ENCODE data around the gene FRRS1.
"Not testable (repeated sequence)": the region's sequence is repeated elsewhere in the genome, so short reads cannot be mapped to it uniquely, and the experiment has no call there.

FRRS1 gene

GRCh38 chr1:99768104-99768503 lies 1.7 kb upstream of the FRRS1 start:
- no peak for DNase-seq (ENCODE audit: low spot score)

- no peak for DNase-seq (ENCODE audit: low spot score)
These were observed 1.5 kb downstream of the FRRS1 start for GRCh38 chr1:99764909-99765308.

DNA sequence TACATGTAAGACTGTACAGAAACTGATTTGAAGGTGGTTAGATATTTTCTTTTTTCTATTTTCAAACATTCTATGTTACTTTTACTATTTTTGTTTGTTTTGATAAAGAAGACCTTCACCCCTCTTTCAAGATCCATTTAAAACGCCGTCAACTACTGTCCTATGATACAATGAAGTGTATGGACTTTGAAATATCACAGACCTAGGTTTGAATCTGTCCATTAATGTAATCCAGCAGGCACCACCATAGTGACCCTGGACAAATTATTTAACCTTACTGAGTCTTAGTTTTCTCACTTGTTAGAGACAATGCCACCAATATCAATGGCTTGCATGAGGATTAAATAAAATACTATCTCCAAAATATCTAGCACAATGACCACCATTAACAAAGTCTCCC lies 2.0 kb downstream of the FRRS1 start:
- DNase-seq (ENCODE audit: low spot score) = no peak

- no peak for DNase-seq (ENCODE audit: low spot score)
These were observed 2.5 kb downstream of the FRRS1 start for GRCh38 chr1:99763956-99764355.

- DNase-seq (ENCODE audit: low spot score) = no peak
These were observed 4.7 kb downstream of the FRRS1 start for GRCh38 chr1:99761774-99762173.

GRCh38 chr1:99759518-99760160 lies 6.8 kb downstream of the FRRS1 start:
- no peak for DNase-seq (ENCODE audit: low spot score)

DNA sequence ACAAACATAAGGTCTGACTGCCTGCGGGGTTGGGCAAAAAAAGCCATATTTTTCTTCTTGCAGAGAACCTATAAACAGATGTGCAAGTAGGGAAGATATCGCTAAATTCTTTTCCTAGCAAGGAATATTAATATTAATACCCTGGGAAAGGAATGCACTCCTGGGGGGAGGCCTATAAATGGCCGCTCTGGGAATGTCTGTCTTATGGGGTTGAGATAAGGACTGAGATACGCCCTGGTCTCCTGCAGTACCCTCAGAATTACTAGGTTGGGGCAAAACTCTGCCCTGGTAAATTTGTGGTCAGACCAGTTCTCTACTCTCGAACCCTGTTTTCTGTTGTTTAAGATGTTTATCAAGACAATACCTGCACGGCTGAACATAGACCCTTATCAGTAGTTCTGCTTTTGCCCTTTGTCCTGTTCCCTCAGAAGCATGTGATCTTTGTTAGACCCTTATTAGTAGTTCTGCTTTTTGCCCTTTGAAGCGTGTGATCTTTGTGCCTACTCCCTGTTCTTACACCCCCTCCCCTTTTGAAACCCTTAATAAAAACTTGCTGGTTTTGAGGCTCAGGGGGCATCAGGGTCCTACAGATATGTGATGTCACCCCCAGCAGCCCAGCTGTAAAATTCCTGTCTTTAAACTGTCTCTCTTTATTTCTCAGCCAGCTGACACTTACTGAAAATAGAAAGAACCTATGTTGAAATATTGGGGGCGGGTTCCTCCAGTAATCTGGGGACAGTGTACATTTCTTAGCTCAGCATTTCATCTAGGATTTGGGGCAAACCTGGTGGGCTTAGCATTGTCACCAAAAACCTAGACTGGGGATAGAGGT lies 7.5 kb downstream of the FRRS1 start:
- DNase-seq (ENCODE audit: low spot score) = not testable (repeated sequence)

GRCh38 chr1:99758073-99758511 lies 8.3 kb downstream of the FRRS1 start:
- DNase-seq (ENCODE audit: low spot score) = no peak

DNA sequence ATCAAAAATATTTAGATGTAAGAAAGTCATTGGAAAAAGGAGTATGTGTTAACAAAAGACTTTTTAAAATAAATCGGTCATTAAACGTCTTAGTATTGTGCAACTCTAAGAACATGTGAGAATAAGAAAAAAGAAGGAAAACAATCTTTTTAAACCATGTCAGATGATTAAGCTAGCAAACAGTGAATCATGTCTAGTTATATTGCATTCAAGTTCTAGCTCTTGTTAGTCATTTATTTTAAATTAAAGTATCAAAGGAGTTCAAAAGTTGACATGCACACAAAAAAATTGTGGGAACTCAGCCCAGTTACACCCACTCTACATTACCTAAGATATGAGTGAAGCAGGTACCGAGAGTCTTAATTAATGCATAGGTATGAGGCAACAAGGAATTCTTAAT lies 9.8 kb downstream of the FRRS1 start:
- DNase-seq (ENCODE audit: low spot score) = no peak

GRCh38 chr1:99755664-99756063 lies 10.8 kb downstream of the FRRS1 start:
- DNase-seq (ENCODE audit: low spot score) = no peak

DNA sequence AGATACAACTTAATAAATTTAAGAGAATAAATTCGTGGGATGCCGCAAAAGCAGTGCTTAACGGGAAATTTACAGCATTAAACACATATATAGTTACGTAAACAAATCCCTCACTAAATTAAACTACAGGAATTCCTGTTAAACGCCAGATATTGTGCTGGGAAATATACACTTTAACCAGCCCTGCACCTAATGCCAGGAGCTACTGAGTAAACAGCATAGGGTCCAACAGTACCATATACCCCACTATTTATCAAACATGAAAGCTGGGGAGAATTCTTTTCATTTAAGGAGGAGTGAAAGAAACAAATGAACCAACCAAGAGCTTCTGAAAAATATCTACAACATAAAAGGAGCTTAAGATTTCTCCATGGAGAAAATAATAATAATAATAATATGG lies 11.7 kb downstream of the FRRS1 start:
- no peak for DNase-seq (ENCODE audit: low spot score)

- DNase-seq (ENCODE audit: low spot score) = no peak
These were observed 12.3 kb downstream of the FRRS1 start for GRCh38 chr1:99754055-99754626.

DNA sequence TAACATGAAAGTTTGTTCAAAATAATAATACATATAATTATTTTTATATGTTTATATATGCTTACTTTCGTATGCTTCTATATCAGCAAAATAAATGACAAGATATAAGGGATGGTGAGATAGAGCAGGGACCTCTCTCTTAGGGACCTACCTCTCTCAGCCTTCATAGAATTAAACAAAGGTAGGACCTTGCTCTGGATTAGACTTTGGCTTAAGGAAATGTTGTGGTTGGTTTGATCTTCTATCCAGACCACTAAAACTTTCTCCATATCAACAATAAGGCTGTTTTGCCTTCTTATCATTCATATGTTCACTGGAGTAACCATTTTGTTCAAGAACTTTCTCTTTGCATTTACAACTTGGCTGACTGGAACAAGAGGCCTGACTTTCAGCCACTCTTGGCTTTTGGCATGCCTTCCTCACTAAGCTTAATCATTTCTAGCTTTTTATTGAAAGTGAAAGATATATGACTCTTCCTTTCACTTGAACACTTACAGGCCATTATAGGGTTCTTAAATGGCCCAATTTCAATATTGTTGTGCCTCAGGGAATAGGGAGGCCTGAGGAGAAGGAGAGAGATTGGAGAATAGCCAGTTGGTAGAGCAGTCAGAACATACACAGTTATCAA lies 14.4 kb downstream of the FRRS1 start:
- no peak for DNase-seq (ENCODE audit: low spot score)

DNA sequence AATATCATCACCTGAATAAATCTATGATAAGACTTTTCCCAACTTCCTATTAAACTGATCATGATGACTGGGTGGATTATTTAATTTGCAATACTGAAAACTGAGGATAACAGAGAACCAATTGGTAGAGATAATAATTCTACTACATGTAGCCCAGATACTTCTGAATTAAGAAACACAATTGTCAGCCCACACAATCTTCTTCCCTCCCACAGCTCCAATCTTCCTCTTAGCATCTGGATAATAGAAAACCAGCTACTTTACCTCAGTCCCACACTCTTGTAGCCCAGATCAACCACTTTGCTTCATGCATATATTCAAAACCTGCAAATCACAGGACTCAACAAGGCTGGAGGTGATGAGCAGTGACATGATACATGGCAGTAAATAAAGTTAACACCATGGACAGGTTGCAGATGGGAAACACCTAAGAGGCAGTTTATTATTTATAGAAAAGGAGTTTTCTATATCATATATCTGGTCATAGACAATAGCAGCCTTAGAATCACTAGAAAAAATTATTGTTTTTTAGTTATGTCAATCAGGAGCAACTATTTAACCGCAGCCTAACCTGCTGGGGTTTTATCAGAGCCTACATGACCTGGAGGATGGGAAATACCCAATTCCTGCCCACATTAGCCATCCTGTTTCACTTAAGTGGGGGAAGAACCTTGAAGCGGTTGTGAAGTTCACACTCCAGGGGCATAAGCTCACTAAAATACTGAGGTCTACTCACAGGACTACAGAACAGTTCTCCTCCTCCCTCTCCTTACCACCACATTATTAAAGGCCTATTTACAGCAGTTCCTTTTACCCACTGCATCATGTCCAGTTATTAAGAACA lies 16.7 kb downstream of the FRRS1 start:
- no peak for DNase-seq (ENCODE audit: low spot score)

GRCh38 chr1:99748419-99748818 lies 18.0 kb downstream of the FRRS1 start:
- no peak for DNase-seq (ENCODE audit: low spot score)

DNA sequence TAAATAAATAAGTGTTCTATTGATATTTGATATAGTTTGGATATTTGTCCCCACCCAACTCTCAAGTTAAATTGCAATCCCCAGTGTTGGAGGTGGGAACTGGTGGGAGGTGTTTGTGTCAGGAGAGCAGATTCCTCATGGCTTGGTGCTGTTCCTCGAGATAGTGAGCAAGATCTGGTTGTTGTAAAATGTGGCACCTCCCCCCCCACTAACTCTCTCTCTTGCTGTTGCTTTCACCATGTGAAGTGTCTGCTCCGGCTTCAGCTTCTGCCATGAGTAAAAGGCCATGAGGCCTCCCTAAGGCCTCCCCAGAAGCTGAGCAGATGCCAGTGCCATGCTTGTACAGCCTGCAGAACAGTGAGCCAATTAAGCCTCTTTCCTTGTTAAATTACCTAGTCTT lies 20.8 kb downstream of the FRRS1 start:
- DNase-seq (ENCODE audit: low spot score) = no peak

DNA sequence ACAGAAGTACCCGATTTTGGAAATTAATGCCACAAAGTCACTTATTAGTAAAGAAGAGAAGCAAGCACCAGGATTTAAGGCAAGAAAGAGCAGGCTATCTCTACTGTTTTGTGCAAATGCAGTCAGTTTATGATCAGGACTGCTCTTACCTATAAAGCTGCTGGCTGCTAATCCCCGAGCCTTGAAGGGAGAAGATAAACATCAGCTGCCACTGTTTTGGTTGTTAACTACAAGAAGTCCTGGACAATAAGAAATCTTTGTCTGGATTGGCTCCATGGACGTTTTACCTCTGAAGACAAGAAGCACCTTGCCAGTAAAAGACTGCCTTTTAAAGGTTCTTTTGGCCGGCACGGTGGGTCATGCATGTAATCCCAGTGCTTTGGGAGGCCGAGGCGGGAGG lies 21.4 kb downstream of the FRRS1 start:
- no peak for DNase-seq (ENCODE audit: low spot score)

DNA sequence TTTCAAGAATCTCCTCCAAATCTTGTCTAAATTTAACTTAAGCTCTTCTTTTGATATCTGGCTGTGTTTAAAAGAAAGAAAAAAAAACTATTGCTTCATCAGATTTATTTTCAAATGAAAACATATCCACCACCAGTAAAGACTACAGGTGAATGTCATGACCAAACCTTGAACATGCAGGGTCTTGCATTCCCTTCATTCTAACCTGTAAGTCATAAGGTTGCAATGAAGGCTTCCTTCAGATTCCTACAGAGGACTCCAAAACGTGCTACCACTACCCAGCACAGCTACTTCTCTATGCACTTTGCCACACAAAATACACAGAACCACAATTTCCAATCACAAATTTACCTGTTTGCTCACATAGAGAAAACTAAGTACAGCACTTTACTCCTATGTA lies 26.3 kb downstream of the FRRS1 start:
- no peak for DNase-seq (ENCODE audit: low spot score)

GRCh38 chr1:99738858-99739465 lies 27.5 kb downstream of the FRRS1 start:
- DNase-seq (ENCODE audit: low spot score) = no peak

DNA sequence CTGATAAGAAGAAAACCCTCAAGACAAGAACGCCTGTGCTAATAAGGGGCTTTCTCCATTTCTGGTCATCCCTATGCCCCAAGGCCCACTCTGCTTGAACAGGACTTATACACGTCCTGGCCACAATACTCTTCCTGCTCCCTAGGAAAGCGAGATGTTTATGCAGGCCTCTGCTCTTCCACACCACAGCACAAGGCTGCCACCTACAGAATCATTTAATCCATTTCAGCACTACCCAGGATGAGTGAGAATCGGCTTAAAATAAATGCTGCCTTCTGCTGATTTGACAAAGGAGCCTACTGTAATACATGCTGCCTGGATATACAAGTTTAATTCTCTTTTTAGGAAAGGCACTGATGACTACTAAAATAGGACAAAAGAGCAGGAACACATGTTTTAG lies 29.4 kb downstream of the FRRS1 start:
- DNase-seq (ENCODE audit: low spot score) = peak; percentile 53

DNA sequence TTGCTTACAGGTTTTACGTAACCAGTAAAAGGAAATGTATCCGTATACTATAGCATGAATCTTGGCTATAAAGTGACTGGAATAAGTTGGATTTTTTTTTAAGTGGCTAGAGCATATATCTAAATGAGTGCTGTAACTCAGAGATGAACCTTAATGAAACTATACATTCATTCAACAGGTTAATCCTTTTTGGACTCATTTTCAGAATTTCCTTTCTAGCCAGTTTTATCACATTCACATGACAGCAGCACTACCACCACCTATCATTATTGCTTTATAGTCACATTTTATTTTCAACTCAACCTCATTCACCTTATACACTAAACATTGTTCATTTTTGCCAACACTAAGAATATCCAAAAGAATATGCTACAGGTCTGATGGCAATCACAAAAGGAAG lies 30.6 kb downstream of the FRRS1 start:
- DNase-seq (ENCODE audit: low spot score) = no peak

DNA sequence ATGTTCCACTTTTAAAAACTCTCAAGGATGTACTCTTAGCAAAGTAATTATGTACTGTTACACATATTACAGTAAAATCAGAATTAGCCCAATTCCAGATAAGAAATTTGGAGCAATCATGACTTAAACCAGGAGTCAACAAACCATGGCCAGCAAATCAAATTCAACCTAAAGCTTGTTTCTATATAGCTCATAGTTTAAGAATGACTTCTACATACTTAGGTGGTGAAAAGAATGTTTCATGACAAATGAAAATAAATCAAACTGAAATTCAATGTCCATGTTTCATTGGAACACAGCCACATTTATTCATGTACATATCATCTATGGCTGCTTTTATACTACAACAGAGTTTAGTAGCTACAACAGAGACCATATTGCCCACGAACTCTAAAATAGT lies 35.1 kb downstream of the FRRS1 start:
- no peak for DNase-seq (ENCODE audit: low spot score)
